GM12892 (cell line): ENCODE measurements around the gene DIO2.

Source experiments
- DNase-seq: peaks from one replicate; pipeline ENCODE4 v3.0.0; 2011; ENCODE audit not compliant: insufficient read length
- FAIRE-seq: peaks from 2 replicates; lab custom pipeline; 2011; peaks lifted over from hg19 to GRCh38; lab: Jason Lieb, UNC
- POLR2A ChIP-seq: IDR thresholded peaks from 2 replicates; pipeline ENCODE4 v1.6.1; 2011; ENCODE audit warnings: low read depth, low read length, control low read depth
- POLR2AphosphoS5 ChIP-seq: IDR thresholded peaks from 2 replicates; pipeline ENCODE4 v1.6.1; 2011; ENCODE audit warnings: low read depth, low read length, control low read depth
- TAF1 ChIP-seq: IDR thresholded peaks from 2 replicates; pipeline ENCODE4 v1.6.1; 2011; ENCODE audit warnings: low read depth, mild to moderate bottlenecking, control low read depth, low read length, borderline replicate concordance

DIO2 gene

GRCh38 chr14:80213602-80214001 is 2.3 kb upstream of the DIO2 start:
- TF ChIP-seq POLR2A (no peak), POLR2AphosphoS5 (no peak), TAF1 (no peak)
- FAIRE-seq (no peak), DNase-seq (no peak)

GRCh38 chr14:80212023-80212397 is 706 bp upstream of the DIO2 start:
- FAIRE-seq (no peak), DNase-seq (no peak)
- no peak for TF ChIP-seq TAF1

- DNase-seq, result no peak
- no peak for FAIRE-seq
- no peak for TF ChIP-seq TAF1
- TF ChIP-seq POLR2A, result no peak
- no peak for TF ChIP-seq POLR2AphosphoS5
Observed at GRCh38 chr14:80208461-80208860, 2.8 kb downstream of the DIO2 start.

GRCh38 chr14:80206351-80207080 is 4.8 kb downstream of the DIO2 start:
- DNase-seq (no peak), FAIRE-seq (no peak)
- TF ChIP-seq TAF1, result no peak
- TF ChIP-seq POLR2A, result no peak
- TF ChIP-seq POLR2AphosphoS5, result no peak

- DNase-seq (no peak), FAIRE-seq (no peak)
- TF ChIP-seq POLR2A (no peak), POLR2AphosphoS5 (no peak), TAF1 (no peak)
Observed at GRCh38 chr14:80202888-80203562, 8.3 kb downstream of the DIO2 start.

- TF ChIP-seq POLR2A (no peak), POLR2AphosphoS5 (no peak), TAF1 (no peak)
- DNase-seq, result no peak
- no peak for FAIRE-seq
Observed at GRCh38 chr14:80200093-80200492, 11.2 kb downstream of the DIO2 start.

- FAIRE-seq (no peak), DNase-seq (no peak)
- TF ChIP-seq POLR2AphosphoS5 (no peak), POLR2A (no peak), TAF1 (no peak)
Observed at GRCh38 chr14:80188571-80188970, 22.7 kb downstream of the DIO2 start.

- no peak for FAIRE-seq
- DNase-seq, result no peak
Observed at GRCh38 chr14:80186301-80186800, 25.0 kb downstream of the DIO2 start.

GRCh38 chr14:80176893-80177292 is 34.4 kb downstream of the DIO2 start:
- FAIRE-seq (no peak), DNase-seq (no peak)
- TF ChIP-seq POLR2AphosphoS5 (no peak), TAF1 (no peak), POLR2A (no peak)

More at GRCh38 chr14:80186301-80186800, 25.0 kb downstream of the DIO2 start:
- TF ChIP-seq POLR2A (no peak), POLR2AphosphoS5 (no peak), TAF1 (no peak)

GRCh38 chr14:80172375-80173051 is 38.8 kb downstream of the DIO2 start:
- TF ChIP-seq POLR2AphosphoS5, result no peak
- no peak for TF ChIP-seq TAF1
- TF ChIP-seq POLR2A, result no peak
- FAIRE-seq, result no peak
- DNase-seq, result no peak

- FAIRE-seq, result no peak
Observed at GRCh38 chr14:80167793-80168448, 43.4 kb downstream of the DIO2 start.

More at GRCh38 chr14:80167793-80168448, 43.4 kb downstream of the DIO2 start:
- DNase-seq, result no peak
- TF ChIP-seq TAF1 (no peak), POLR2AphosphoS5 (no peak), POLR2A (no peak)
